Measurements from ENCODE around the gene SCARB1. TPM values are rescaled to one million over a fixed set of nuclear protein-coding genes. Genes with fewer than 3 reads are reported as not detected.

SCARB1 gene
- total RNA-seq, 8 experiments from 2014 or later: 7.9 to 129 (median 15.1) TPM

DNA sequence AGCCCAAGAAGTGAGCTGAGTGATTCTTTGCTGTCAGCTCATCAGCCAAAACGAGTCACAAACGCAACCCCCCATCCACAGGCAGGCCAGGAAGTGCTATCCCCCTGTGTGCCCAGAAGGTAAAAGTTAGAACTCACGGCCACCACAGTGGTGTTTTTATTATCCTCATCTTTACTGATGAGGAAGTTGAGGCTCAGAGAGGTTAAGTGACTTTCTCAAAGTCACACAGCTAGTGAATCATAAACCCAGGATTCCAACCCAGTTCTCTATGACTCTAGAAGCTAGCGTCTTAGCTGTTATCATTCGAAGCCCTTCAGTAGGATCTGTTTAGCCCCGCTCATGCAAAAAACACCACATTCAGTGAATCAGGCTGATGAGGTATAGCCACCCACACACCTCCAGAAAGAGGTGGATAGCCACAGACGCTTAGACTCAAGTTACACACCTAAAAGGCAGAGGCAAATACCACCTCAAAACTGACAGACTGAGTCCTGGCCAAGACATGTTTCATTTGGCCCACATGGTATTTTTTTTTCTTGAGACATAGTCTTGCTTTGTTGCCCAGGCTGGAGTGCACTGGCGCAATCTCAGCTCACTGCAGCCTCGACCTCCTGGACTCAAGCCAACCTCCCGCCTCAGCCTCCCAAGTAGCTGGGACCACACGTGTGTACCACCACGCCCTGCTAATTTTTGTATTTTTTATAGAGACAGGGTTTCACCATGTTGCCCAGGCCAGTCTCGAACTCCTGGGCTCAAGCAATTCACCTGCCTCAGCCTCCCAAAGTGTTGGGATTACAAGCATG is 100.7 kb downstream of the SCARB1 start:
- Histone ChIP-seq H3K4me3 (no peak overlapping the region), H3K27ac (no peak overlapping the region), H3K4me1 (replicated peaks in 1 of 2) (peaks cover 25 to 26% of the 10 kb centered on the region in 2 donors)
- ATAC-seq (replicated peaks in 6 of 8): no peak
- 58 to 100% (median 83%) methylated on average over 2 to 12 of the region's 13 CpGs; no CpG with 5 or more reads in 2 of the 10 experiments for WGBS, 10 experiments
- in situ Hi-C loops (cut with MboI; ENCODE audit: low pct_unique_long_range_greater_than_20kb in 2 of 9, low sequenced_read_pairs in 9 of 9, unreplicated experiment in 9 of 9): loop anchor here (10.0 to 25.0 kb wide), 7 partner anchors 176 to 726 kb away; partner anchors contain the start of gene NCOR2 (in 6 of the 9)

- H3K27ac ChIP-seq: no peak overlapping the region
- peaks cover 29% of the 10 kb centered on the region in 2 donors for H3K4me1 ChIP-seq (replicated peaks in 1 of 2)
- H3K4me3 ChIP-seq: no peak overlapping the region
- ATAC-seq (replicated peaks in 6 of 8): no peak
- in situ Hi-C loops (cut with MboI; ENCODE audit: low pct_unique_long_range_greater_than_20kb in 2 of 9, low sequenced_read_pairs in 9 of 9, unreplicated experiment in 9 of 9): loop anchor here (10.0 to 25.0 kb wide), 7 partner anchors 175 to 725 kb away; partner anchors contain the start of gene NCOR2 (in 6 of the 9)
- 82 to 100% (median 94%) methylated on average over 2 to 6 of the region's 8 CpGs; no CpG with 5 or more reads in 4 of the 10 experiments for WGBS, 10 experiments
Observed at GRCh38 chr12:124762384-124762783, 101.3 kb downstream of the SCARB1 start.

DNA sequence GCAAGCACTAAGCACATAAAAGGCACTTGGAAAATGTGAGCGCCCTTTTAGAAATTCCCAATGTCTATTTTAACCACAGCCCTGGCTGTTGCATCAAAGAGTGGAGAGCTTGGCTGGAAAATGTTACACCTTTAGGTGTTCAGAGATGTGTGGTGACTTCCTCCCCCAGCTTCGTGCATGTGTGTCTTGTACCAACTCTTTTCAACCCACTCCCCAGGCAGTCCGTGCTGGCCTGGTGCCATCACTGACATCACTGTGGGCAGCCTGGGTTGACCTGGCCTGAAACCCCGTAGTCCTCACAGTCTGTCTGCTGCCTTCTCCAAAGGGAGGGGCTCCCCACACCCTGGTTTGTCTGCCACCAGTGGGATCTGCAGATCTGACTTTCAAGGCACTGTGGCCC is 101.8 kb downstream of the SCARB1 start:
- WGBS, 10 experiments: 17 to 100% (median 81%) methylated on average over 1 to 3 of the region's 4 CpGs; no CpG with 5 or more reads in 2 of the 10 experiments

DNA sequence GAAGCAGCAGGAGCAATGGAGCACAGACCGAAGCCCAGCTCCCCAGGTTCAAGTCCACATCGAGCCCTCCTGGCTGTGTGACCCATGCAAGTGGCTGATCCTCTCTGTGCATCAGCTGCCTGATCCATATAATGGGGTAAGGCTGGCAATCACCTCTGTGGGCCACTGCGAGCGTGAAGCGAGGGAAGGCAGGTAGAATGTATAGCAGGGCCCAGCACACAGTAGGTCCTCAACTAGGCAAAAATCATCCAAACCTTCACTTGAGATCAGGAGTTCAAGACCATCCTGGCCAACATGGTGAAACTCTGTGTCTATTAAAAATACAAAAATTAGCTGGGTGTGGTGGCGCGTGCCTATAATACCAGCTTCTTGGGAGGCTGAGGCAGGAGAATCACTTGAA is 102.6 kb downstream of the SCARB1 start:
- peaks cover 24 to 25% of the 10 kb centered on the region in 2 donors for H3K4me1 ChIP-seq (replicated peaks in 1 of 2)
- no peak overlapping the region for H3K4me3 ChIP-seq
- no peak overlapping the region for H3K27ac ChIP-seq
- in situ Hi-C loops (cut with MboI; ENCODE audit: low pct_unique_long_range_greater_than_20kb in 2 of 9, low sequenced_read_pairs in 9 of 9, unreplicated experiment in 9 of 9): loop anchor here (10.0 to 25.0 kb wide), 7 partner anchors 174 to 724 kb away; partner anchors contain the start of gene NCOR2 (in 6 of the 9)
- ATAC-seq (replicated peaks in 6 of 8): no peak
- 90 to 100% (median 100%) methylated on average over 1 to 5 of the region's 7 CpGs; no CpG with 5 or more reads in 4 of the 10 experiments for WGBS, 10 experiments

More for the DNA sequence above, 101.8 kb downstream of the SCARB1 start:
- Histone ChIP-seq H3K4me1 (replicated peaks in 1 of 2) (peaks cover 29% of the 10 kb centered on the region in 2 donors), H3K4me3 (no peak overlapping the region), H3K27ac (no peak overlapping the region)
- in situ Hi-C loops (cut with MboI; ENCODE audit: low pct_unique_long_range_greater_than_20kb in 2 of 9, low sequenced_read_pairs in 9 of 9, unreplicated experiment in 9 of 9): loop anchor here (10.0 to 25.0 kb wide), 7 partner anchors 175 to 725 kb away; partner anchors contain the start of gene NCOR2 (in 6 of the 9)
- no peak for ATAC-seq (replicated peaks in 6 of 8)

- no peak overlapping the region for H3K27ac ChIP-seq
- peaks cover 25 to 26% of the 10 kb centered on the region in 2 donors for H3K4me1 ChIP-seq (replicated peaks in 1 of 2)
- no peak overlapping the region for H3K4me3 ChIP-seq
- in situ Hi-C loops (cut with MboI; ENCODE audit: low pct_unique_long_range_greater_than_20kb in 2 of 9, low sequenced_read_pairs in 9 of 9, unreplicated experiment in 9 of 9): loop anchor here (10.0 to 25.0 kb wide), 7 partner anchors 173 to 723 kb away; partner anchors contain the start of gene NCOR2 (in 6 of the 9)
- 75 to 84% methylated on average over 4 to 7 of the region's 9 CpGs; no CpG with 5 or more reads in 8 of the 10 experiments for WGBS, 10 experiments
- ATAC-seq (replicated peaks in 6 of 8): no peak
Observed at GRCh38 chr12:124760560-124760959, 103.1 kb downstream of the SCARB1 start.

DNA sequence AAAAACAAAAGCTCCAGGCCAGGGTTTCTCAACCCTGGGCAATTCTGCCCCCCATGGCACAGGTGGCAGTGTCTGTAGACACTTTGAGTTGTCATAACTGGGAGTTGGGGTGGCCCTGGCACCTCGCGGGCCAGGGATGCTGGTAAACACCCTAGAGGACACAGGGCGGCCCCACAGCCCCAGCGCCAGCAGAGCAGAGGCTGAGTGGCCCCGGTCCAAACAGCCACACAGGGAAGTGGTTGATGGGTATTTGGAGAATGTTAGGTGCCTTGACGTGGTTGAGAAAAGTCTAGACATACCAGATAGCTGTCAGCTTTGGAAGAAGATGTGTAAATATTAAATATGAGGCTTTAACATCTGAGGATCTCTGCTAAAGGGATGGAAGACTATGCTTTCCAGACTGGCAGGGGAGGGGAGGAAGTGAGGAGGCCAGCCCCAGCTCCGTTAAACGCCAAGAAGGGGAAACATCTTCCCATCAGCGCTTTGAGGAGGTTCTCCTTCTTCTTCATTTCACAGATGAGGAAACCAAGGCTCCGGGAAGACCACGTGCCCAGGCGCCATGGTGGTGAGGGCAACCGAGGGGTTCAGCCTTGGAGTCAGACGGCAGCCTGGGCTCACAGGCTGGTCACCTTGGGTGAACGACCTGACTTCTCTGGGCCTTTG is 103.7 kb downstream of the SCARB1 start:
- no peak for ATAC-seq (replicated peaks in 6 of 8)
- 55 to 97% (median 90%) methylated on average over 2 to 6 of the region's 15 CpGs; no CpG with 5 or more reads in 2 of the 10 experiments for WGBS, 10 experiments
- Histone ChIP-seq H3K4me3 (no peak overlapping the region), H3K4me1 (replicated peaks in 1 of 2) (peaks cover 31 to 32% of the 10 kb centered on the region in 2 donors), H3K27ac (no peak overlapping the region)
- in situ Hi-C loops (cut with MboI; ENCODE audit: low pct_unique_long_range_greater_than_20kb in 2 of 9, low sequenced_read_pairs in 9 of 9, unreplicated experiment in 9 of 9): loop anchor here (10.0 to 25.0 kb wide), 7 partner anchors 173 to 723 kb away; partner anchors contain the start of gene NCOR2 (in 6 of the 9)

DNA sequence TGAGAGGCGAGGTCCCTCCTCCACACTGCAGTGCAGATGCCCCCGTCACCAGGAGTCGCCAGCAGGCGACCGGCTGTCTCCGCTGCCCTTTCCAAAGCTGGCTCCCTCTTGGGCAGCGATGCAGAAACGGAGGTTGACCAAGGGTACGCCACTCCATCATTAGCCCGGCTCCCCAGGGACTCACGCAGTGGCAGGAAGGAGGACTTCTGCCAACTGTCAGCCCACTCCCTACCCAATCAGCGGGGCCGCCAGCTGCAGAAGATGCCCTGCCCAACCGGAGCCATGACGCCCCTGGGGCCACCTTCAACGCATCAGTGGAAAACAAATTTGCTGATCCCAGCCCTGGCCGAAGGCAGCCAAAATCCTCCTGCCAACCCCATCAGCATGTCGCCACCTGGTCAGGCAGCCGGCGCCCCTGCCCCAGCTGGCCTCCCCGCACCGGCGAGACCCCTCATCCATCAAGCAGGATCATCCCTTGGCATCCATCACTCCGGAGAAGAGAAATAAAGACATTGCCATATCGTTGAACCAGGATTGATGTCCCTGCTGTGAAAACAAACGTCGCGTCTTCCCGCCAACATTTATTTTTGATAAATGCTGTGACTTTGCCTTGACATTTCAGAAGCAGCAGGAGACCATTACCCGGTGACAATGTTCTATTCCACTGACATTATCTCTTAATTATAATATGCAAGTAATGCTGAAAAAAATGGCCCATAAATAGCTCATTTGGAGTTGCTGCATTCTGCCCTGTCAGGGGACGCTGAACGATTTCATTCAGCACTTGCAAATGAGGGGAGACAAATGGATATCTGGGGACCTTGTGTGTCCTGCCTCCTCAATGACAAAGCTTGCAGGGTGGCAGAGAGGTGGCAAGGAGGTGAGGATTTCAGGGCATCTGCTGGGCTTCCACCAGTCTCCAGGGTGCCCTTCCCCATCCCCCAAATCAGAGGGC is 105.1 kb downstream of the SCARB1 start:
- WGBS, 10 experiments: 0 to 100% (median 30%) methylated on average over 1 to 27 of the region's 32 CpGs; no CpG with 5 or more reads in 3 of the 10 experiments
- peaks cover 39 to 40% of the 10 kb centered on the region in 2 donors for H3K4me1 ChIP-seq (replicated peaks in 1 of 2)
- peak overlapping the region; percentile 18 to 38 for H3K27ac ChIP-seq
- peak overlapping the region in 1 of 5 donors; percentile 11 for H3K4me3 ChIP-seq
- ATAC-seq (replicated peaks in 6 of 8): peak in 5 of 8 experiments; percentile 36 to 69 (median 50)
- in situ Hi-C loops (cut with MboI; ENCODE audit: low pct_unique_long_range_greater_than_20kb in 2 of 9, low sequenced_read_pairs in 9 of 9, unreplicated experiment in 9 of 9): loop anchor here (25.0 kb wide), 6 partner anchors 171 to 721 kb away; partner anchors contain the start of gene NCOR2 (in 6 of the 9)

DNA sequence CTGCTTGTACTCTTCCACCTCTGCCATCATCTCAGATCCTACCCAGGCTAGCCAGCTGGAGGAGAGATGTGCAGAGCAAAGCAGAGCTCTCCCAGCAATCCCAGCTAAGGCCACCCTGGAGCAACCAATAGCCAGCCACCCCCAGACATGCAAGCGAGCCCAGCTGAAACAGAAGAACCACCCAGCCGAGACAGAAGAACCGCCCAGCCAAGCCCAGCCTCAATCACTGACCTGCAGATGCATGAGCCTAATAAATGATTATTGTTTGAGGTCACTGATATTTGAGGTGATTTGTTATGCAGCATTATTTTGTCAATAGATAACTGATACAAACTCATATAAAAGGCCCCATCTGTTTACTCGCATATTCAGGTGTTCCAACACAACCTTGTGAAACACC is 106.3 kb downstream of the SCARB1 start:
- 83 to 100% (median 91%) methylated on average over 1 to 4 of the region's 4 CpGs; no CpG with 5 or more reads in 2 of the 10 experiments for WGBS, 10 experiments
- no peak for ATAC-seq (replicated peaks in 6 of 8)

GRCh38 chr12:124756760-124757159 is 106.9 kb downstream of the SCARB1 start:
- Histone ChIP-seq H3K4me1 (replicated peaks in 1 of 2) (peaks cover 41 to 50% of the 10 kb centered on the region in 2 donors), H3K4me3 (no peak overlapping the region), H3K27ac (no peak overlapping the region)
- no peak for ATAC-seq (replicated peaks in 6 of 8)
- WGBS, 10 experiments: 78 to 100% (median 93%) methylated on average over 2 to 3 of the region's 3 CpGs; no CpG with 5 or more reads in 2 of the 10 experiments
- in situ Hi-C loops (cut with MboI; ENCODE audit: low pct_unique_long_range_greater_than_20kb in 2 of 9, low sequenced_read_pairs in 9 of 9, unreplicated experiment in 9 of 9): loop anchor here (25.0 kb wide), 6 partner anchors 169 to 719 kb away; partner anchors contain the start of gene NCOR2 (in 6 of the 9)

More for the DNA sequence above, 106.3 kb downstream of the SCARB1 start:
- Histone ChIP-seq H3K4me1 (replicated peaks in 1 of 2) (peaks cover 41 to 50% of the 10 kb centered on the region in 2 donors), H3K4me3 (no peak overlapping the region), H3K27ac (peak overlapping the region in 1 of 2 donors; percentile 38)
- in situ Hi-C loops (cut with MboI; ENCODE audit: low pct_unique_long_range_greater_than_20kb in 2 of 9, low sequenced_read_pairs in 9 of 9, unreplicated experiment in 9 of 9): loop anchor here (25.0 kb wide), 6 partner anchors 170 to 720 kb away; partner anchors contain the start of gene NCOR2 (in 6 of the 9)

GRCh38 chr12:124756166-124756565 is 107.5 kb downstream of the SCARB1 start:
- H3K27ac ChIP-seq: no peak overlapping the region

DNA sequence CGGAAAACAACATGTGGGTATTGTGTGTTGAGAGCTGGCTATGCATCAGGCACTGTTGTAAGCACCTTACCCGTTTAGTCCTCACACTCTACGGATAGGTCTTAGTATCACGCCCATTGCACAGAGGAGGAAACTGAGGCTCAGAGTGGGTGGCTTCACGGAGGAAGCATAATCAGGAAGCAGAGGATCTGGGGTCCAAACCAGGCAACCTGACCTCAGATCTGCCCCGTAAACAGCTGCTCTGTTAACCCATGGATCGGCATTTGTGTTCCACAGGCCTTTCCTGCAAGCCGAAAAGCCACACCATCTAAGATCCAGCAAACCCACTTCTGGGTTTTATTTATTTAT is 107.9 kb downstream of the SCARB1 start:
- H3K27ac ChIP-seq: peak overlapping the region; percentile 49 to 58
- H3K4me1 ChIP-seq (replicated peaks in 1 of 2): peaks cover 41 to 53% of the 10 kb centered on the region in 2 donors
- no peak for ATAC-seq (replicated peaks in 6 of 8)
- no peak overlapping the region for H3K4me3 ChIP-seq
- in situ Hi-C loops (cut with MboI; ENCODE audit: low pct_unique_long_range_greater_than_20kb in 2 of 9, low sequenced_read_pairs in 9 of 9, unreplicated experiment in 9 of 9): loop anchor here (25.0 kb wide), 6 partner anchors 168 to 718 kb away; partner anchors contain the start of gene NCOR2 (in 6 of the 9)
- 10 to 96% (median 82%) methylated on average over 2 to 7 of the region's 8 CpGs; no CpG with 5 or more reads in 4 of the 10 experiments for whole genome bisulfite sequencing, 10 experiments

More at GRCh38 chr12:124756166-124756565, 107.5 kb downstream of the SCARB1 start:
- 20 to 100% (median 89%) methylated on average over 1 to 5 of the region's 6 CpGs; no CpG with 5 or more reads in 2 of the 10 experiments for WGBS, 10 experiments
- in situ Hi-C loops (cut with MboI; ENCODE audit: low pct_unique_long_range_greater_than_20kb in 2 of 9, low sequenced_read_pairs in 9 of 9, unreplicated experiment in 9 of 9): loop anchor here (25.0 kb wide), 6 partner anchors 169 to 719 kb away; partner anchors contain the start of gene NCOR2 (in 6 of the 9)
- H3K4me1 ChIP-seq (replicated peaks in 1 of 2): peaks cover 41 to 51% of the 10 kb centered on the region in 2 donors
- ATAC-seq (replicated peaks in 6 of 8): no peak
- no peak overlapping the region for H3K4me3 ChIP-seq
